ENCODE data around the gene NCKAP1. TPM values are rescaled to one million over a fixed set of nuclear protein-coding genes. Genes with fewer than 3 reads are reported as not detected.
"Not testable (repeated sequence)": the region's sequence is repeated elsewhere in the genome, so short reads cannot be mapped to it uniquely, and the experiment has no call there.

Gene NCKAP1
- total RNA-seq, 6 donors from 2014 or later = 34.2 to 129 (median 83.9) TPM

- Histone ChIP-seq H3K27ac (no peak overlapping the region), H3K4me3 (no peak overlapping the region), H3K9me3 (peaks cover 0 to 5% (median 0%) of the 10 kb centered on the region in 4 donors), H3K27me3 (no peaks in the 10 kb centered on the region), H3K36me3 (no peaks in the 10 kb centered on the region), H3K4me1 (no peaks in the 10 kb centered on the region)
- ATAC-seq (ENCODE audit: low FRiP score in 2 of 2) (no peak), DNase-seq (no peak)
- TF ChIP-seq EP300 (IDR thresholded peaks at IDR 0.05) (no peak), CTCF (IDR thresholded peaks at IDR 0.05) (no peak), POLR2AphosphoS5 (IDR thresholded peaks at IDR 0.05) (no peak), POLR2A (IDR thresholded peaks at IDR 0.05) (no peak)
- 97% methylated on average over 1 of the region's 1 CpG for WGBS, 2 donors
Measured at GRCh38 chr2:182885771-182886170, 152.5 kb downstream of the NCKAP1 start.

- Histone ChIP-seq H3K36me3 (no peaks in the 10 kb centered on the region), H3K9me3 (peaks cover 0 to 5% (median 0%) of the 10 kb centered on the region in 4 donors), H3K27ac (no peak overlapping the region), H3K4me1 (no peaks in the 10 kb centered on the region), H3K27me3 (no peaks in the 10 kb centered on the region), H3K4me3 (no peak overlapping the region)
- no peak for TF ChIP-seq POLR2A (IDR thresholded peaks at IDR 0.05)
- TF ChIP-seq POLR2AphosphoS5 (IDR thresholded peaks at IDR 0.05) = no peak
- no peak for TF ChIP-seq EP300 (IDR thresholded peaks at IDR 0.05)
- TF ChIP-seq CTCF (IDR thresholded peaks at IDR 0.05) = no peak
- no peak for DNase-seq
- ATAC-seq (ENCODE audit: low FRiP score in 2 of 2) = no peak
- 78 to 79% methylated on average over 2 of the region's 2 CpGs for WGBS, 2 donors
Measured at GRCh38 chr2:182883451-182883850, 154.8 kb downstream of the NCKAP1 start.

GRCh38 chr2:182880100-182880499 is 158.2 kb downstream of the NCKAP1 start:
- H3K27ac ChIP-seq; H3K4me1 ChIP-seq; H3K36me3 ChIP-seq; H3K27me3 ChIP-seq; H3K4me3 ChIP-seq; DNase-seq; ATAC-seq (ENCODE audit: low FRiP score in 2 of 2); H3K9me3 ChIP-seq: not testable (repeated sequence)
- 89 to 95% methylated on average over 1 of the region's 1 CpG for WGBS, 2 donors

GRCh38 chr2:182876653-182877052 is 161.6 kb downstream of the NCKAP1 start:
- not testable (repeated sequence) for H3K27ac ChIP-seq; DNase-seq; H3K27me3 ChIP-seq; H3K9me3 ChIP-seq; ATAC-seq (ENCODE audit: low FRiP score in 2 of 2); H3K4me3 ChIP-seq; H3K36me3 ChIP-seq; H3K4me1 ChIP-seq
- WGBS, 2 donors = 86 to 87% methylated on average over 1 of the region's 1 CpG

GRCh38 chr2:182870227-182870626 is 168.0 kb downstream of the NCKAP1 start:
- WGBS, 2 donors = 11 to 19% methylated on average over 1 of the region's 1 CpG
- Histone ChIP-seq H3K4me1 (peaks cover 11 to 17% (median 16%) of the 10 kb centered on the region in 4 donors), H3K27ac (no peak overlapping the region), H3K36me3 (no peaks in the 10 kb centered on the region), H3K9me3 (no peaks in the 10 kb centered on the region), H3K27me3 (peaks cover 0 to 7% (median 0%) of the 10 kb centered on the region in 4 donors), H3K4me3 (no peak overlapping the region)
- no peak for ATAC-seq (ENCODE audit: low FRiP score in 2 of 2)
- TF ChIP-seq EP300 (IDR thresholded peaks at IDR 0.05) = no peak
- no peak for TF ChIP-seq POLR2AphosphoS5 (IDR thresholded peaks at IDR 0.05)
- TF ChIP-seq CTCF (IDR thresholded peaks at IDR 0.05) = no peak
- no peak for TF ChIP-seq POLR2A (IDR thresholded peaks at IDR 0.05)
- no peak for DNase-seq

GRCh38 chr2:182868054-182868796 is 170.0 kb downstream of the NCKAP1 start:
- no peak overlapping the region for H3K27ac ChIP-seq
- peaks cover 0 to 7% (median 0%) of the 10 kb centered on the region in 4 donors for H3K27me3 ChIP-seq
- WGBS, 2 donors = 81% methylated on average over 6 of the region's 6 CpGs
- DNase-seq (no peak), ATAC-seq (ENCODE audit: low FRiP score in 2 of 2) (no peak)
- H3K36me3 ChIP-seq = no peaks in the 10 kb centered on the region
- no peak for TF ChIP-seq POLR2A (IDR thresholded peaks at IDR 0.05)
- no peak for TF ChIP-seq POLR2AphosphoS5 (IDR thresholded peaks at IDR 0.05)
- no peak for TF ChIP-seq EP300 (IDR thresholded peaks at IDR 0.05)
- TF ChIP-seq CTCF (IDR thresholded peaks at IDR 0.05) = no peak
- H3K4me1 ChIP-seq = peaks cover 11 to 17% (median 16%) of the 10 kb centered on the region in 4 donors
- H3K4me3 ChIP-seq = no peak overlapping the region
- no peaks in the 10 kb centered on the region for H3K9me3 ChIP-seq
